Measurements from ENCODE around the gene STAMBP. TPM values are rescaled to one million over a fixed set of nuclear protein-coding genes. Genes with fewer than 3 reads are reported as not detected.

STAMBP gene
- polyA plus RNA-seq, 1 donor (not counting 4 experiments of a cell fraction or from before 2014, with no cell fraction given) = 95.4 TPM

- Histone ChIP-seq H3K9me3 (ENCODE audit: control insufficient read depth, low read depth, low read length) (no peaks in the 10 kb centered on the region), H3K27me3 (ENCODE audit: control insufficient read depth, extremely low read depth, insufficient read depth, low read length) (no peaks in the 10 kb centered on the region)
- no peak for DNase-seq (ENCODE audit: low read depth, low spot score)
Measured at GRCh38 chr2:73825408-73825807, 3.4 kb upstream of the STAMBP start.

GRCh38 chr2:73827018-73827417 is 1.7 kb upstream of the STAMBP start:
- peaks cover 26% of the 10 kb centered on the region for H3K4me1 ChIP-seq (ENCODE audit: control insufficient read depth, extremely low read depth, insufficient read depth, low read length)
- no peak overlapping the region for H3K4me2 ChIP-seq (ENCODE audit: control insufficient read depth, extremely low read depth, insufficient read depth, low read depth, low read length)
- no peak for TF ChIP-seq EZH2 (IDR thresholded peaks at IDR 0.05; ENCODE audit: low read length)
- peak in 2 of 3 experiments; percentile 36 to 51 for TF ChIP-seq CTCF (optimal IDR thresholded peaks at IDR 0.05 in 1 of 3, IDR thresholded peaks at IDR 0.05 in 1 of 3, conservative IDR thresholded peaks at IDR 0.05 in 1 of 3; ENCODE audit: extremely low read depth in 1 of 3, insufficient read depth in 2 of 3, low read length in 3 of 3)
- peaks cover 16% of the 10 kb centered on the region for H3K79me2 ChIP-seq (ENCODE audit: control insufficient read depth, insufficient read depth, low read length)
- dilution Hi-C loops (cut with MboI; ENCODE audit: extremely low pct_ligation_motif_present, low sequenced_read_pairs) = no loop called here
- no peak for DNase-seq (ENCODE audit: low read depth, low spot score)
- H3K9ac ChIP-seq (ENCODE audit: control insufficient read depth, extremely low read depth, insufficient read depth, low read length) = no peak overlapping the region
- H2AFZ ChIP-seq (ENCODE audit: control insufficient read depth, low read length) = no peak overlapping the region
- no peaks in the 10 kb centered on the region for H4K20me1 ChIP-seq (ENCODE audit: control insufficient read depth, extremely low read depth, insufficient read depth, low read length)
- H3K4me3 ChIP-seq (ENCODE audit: control insufficient read depth in 2 of 3, extremely low read depth in 1 of 3, insufficient read depth in 2 of 3, low read depth in 1 of 3, low read length in 3 of 3) = no peak overlapping the region
- H3K27me3 ChIP-seq (ENCODE audit: control insufficient read depth, extremely low read depth, insufficient read depth, low read length) = no peaks in the 10 kb centered on the region
- H3K9me1 ChIP-seq (ENCODE audit: control insufficient read depth, extremely low read depth, insufficient read depth, low read length) = no peaks in the 10 kb centered on the region
- H3K36me3 ChIP-seq (ENCODE audit: control insufficient read depth in 2 of 2, extremely low read depth in 1 of 2, insufficient read depth in 2 of 2, low read length in 2 of 2) = peaks cover 0 to 2% of the 10 kb centered on the region in 2 experiments
- no peak overlapping the region for H3K27ac ChIP-seq (ENCODE audit: control insufficient read depth, insufficient read depth, low read length)
- no peaks in the 10 kb centered on the region for H3K9me3 ChIP-seq (ENCODE audit: control insufficient read depth, low read depth, low read length)
- FAIRE-seq = no peak

More at GRCh38 chr2:73825408-73825807, 3.4 kb upstream of the STAMBP start:
- dilution Hi-C loops (cut with MboI; ENCODE audit: extremely low pct_ligation_motif_present, low sequenced_read_pairs) = no loop called here
- peaks cover 14% of the 10 kb centered on the region for H3K79me2 ChIP-seq (ENCODE audit: control insufficient read depth, insufficient read depth, low read length)
- peaks cover 12% of the 10 kb centered on the region for H3K4me1 ChIP-seq (ENCODE audit: control insufficient read depth, extremely low read depth, insufficient read depth, low read length)
- no peak overlapping the region for H3K4me3 ChIP-seq (ENCODE audit: control insufficient read depth in 2 of 3, extremely low read depth in 1 of 3, insufficient read depth in 2 of 3, low read depth in 1 of 3, low read length in 3 of 3)
- no peak overlapping the region for H3K9ac ChIP-seq (ENCODE audit: control insufficient read depth, extremely low read depth, insufficient read depth, low read length)
- no peaks in the 10 kb centered on the region for H3K9me1 ChIP-seq (ENCODE audit: control insufficient read depth, extremely low read depth, insufficient read depth, low read length)
- no peak overlapping the region for H3K27ac ChIP-seq (ENCODE audit: control insufficient read depth, insufficient read depth, low read length)
- no peak overlapping the region for H3K4me2 ChIP-seq (ENCODE audit: control insufficient read depth, extremely low read depth, insufficient read depth, low read depth, low read length)
- no peak for TF ChIP-seq EZH2 (IDR thresholded peaks at IDR 0.05; ENCODE audit: low read length)
- no peak for TF ChIP-seq CTCF (optimal IDR thresholded peaks at IDR 0.05 in 1 of 3, IDR thresholded peaks at IDR 0.05 in 1 of 3, conservative IDR thresholded peaks at IDR 0.05 in 1 of 3; ENCODE audit: extremely low read depth in 1 of 3, insufficient read depth in 2 of 3, low read length in 3 of 3)
- no peaks in the 10 kb centered on the region for H3K36me3 ChIP-seq (ENCODE audit: control insufficient read depth in 2 of 2, extremely low read depth in 1 of 2, insufficient read depth in 2 of 2, low read length in 2 of 2)
- FAIRE-seq = no peak
- H2AFZ ChIP-seq (ENCODE audit: control insufficient read depth, low read length) = no peak overlapping the region
- H4K20me1 ChIP-seq (ENCODE audit: control insufficient read depth, extremely low read depth, insufficient read depth, low read length) = no peaks in the 10 kb centered on the region
